GM12878 (cell line): ENCODE measurements around the gene GKAP1. TPM values are rescaled to one million over a fixed set of nuclear protein-coding genes. Genes with fewer than 3 reads are reported as not detected.

Source experiments
- ATAC-seq: fragments of 200-7000 bp; cut with Tn5 transposase; 3 replicates; pipeline ENCODE4 v1.9.1; 2020; ENCODE audit warnings: mild to moderate bottlenecking, moderate library complexity
- BruUV-seq: library from RNA; stranded (reverse); fragments of 400-500 nt; replicated peaks from 2 replicates; lab custom pipeline; 2021; lab: Mats Ljungman, UMichigan
- CTCF ChIA-PET: fragments of 300-600 bp; sonication (Branson Sonifier 250); formaldehyde crosslinking; extraction: SDS; loops from one replicate; lab custom pipeline; 2021; ENCODE audit warnings: inconsistent platforms; lab: Yijun Ruan, JAX
- POLR2A ChIA-PET: fragments of 350-600 bp; formaldehyde crosslinking; extraction: SDS; loops from one replicate; lab custom pipeline; 2021; ENCODE audit warnings: inconsistent platforms; lab: Charles Lee
- RAD21 ChIA-PET: fragments of 300-600 bp; sonication (Branson Sonifier 250); formaldehyde crosslinking; loops from one replicate; lab custom pipeline; 2023; ENCODE audit warnings: antibody characterized with exemption; ENCODE audit not compliant: unreplicated experiment; lab: Charles Lee
- SMC1A ChIA-PET: fragments of 300-600 bp; sonication (Branson Sonifier 250); formaldehyde crosslinking; loops from one replicate; lab custom pipeline; 2023; ENCODE audit not compliant: unreplicated experiment, uncharacterized antibody; lab: Charles Lee
- DNase-seq: peaks from one replicate; pipeline ENCODE4 v3.0.0-alpha.2; 2011; ENCODE audit warnings: low read depth, low spot score
- FAIRE-seq: peaks from 3 replicates; lab custom pipeline; 2011; peaks lifted over from hg19 to GRCh38; lab: Jason Lieb, UNC
- H2AFZ ChIP-seq: 2 replicates; pipeline ENCODE4 v1.6.0; 2011; ENCODE audit warnings: low read depth, low read length, control low read depth; ENCODE audit not compliant: control insufficient read depth
- H3K27ac ChIP-seq: 2 replicates; pipeline ENCODE4 v1.5.1; 2011; ENCODE audit warnings: control low read depth; ENCODE audit not compliant: control insufficient read depth, insufficient read depth
- H3K27me3 ChIP-seq, 2 experiments: replicated peaks in 1 of 2; 2 replicates each; pipeline versions ENCODE4 v1.6.0 to v1.6.1; 2011; ENCODE audit warnings: low read length in 1 of 2; ENCODE audit not compliant: control insufficient read depth in 2 of 2, insufficient read depth in 2 of 2
- H3K36me3 ChIP-seq, 2 experiments: 2 replicates each; pipeline ENCODE4 v1.5.1; 2011; ENCODE audit warnings: low read length in 1 of 2; ENCODE audit not compliant: control insufficient read depth in 2 of 2, insufficient read depth in 2 of 2
- H3K4me1 ChIP-seq: 2 replicates; pipeline ENCODE4 v1.6.1; 2011; ENCODE audit warnings: mild to moderate bottlenecking, low read length, moderate library complexity, mixed read lengths; ENCODE audit not compliant: control insufficient read depth, insufficient read depth
- H3K4me2 ChIP-seq: 2 replicates; pipeline ENCODE4 v1.6.0; 2011; ENCODE audit warnings: control low read depth; ENCODE audit not compliant: control insufficient read depth, insufficient read depth
- H3K4me3 ChIP-seq: fragments of 200-600 bp; sonication (generic); 2 replicates; pipeline ENCODE4 v1.5.1; 2016
- H3K79me2 ChIP-seq: 2 replicates; pipeline ENCODE4 v1.6.0; 2011; ENCODE audit warnings: low read length; ENCODE audit not compliant: control insufficient read depth, insufficient read depth
- H3K9ac ChIP-seq: 2 replicates; pipeline ENCODE4 v1.8.0; 2011; ENCODE audit warnings: low read length, control low read depth, mixed read lengths; ENCODE audit not compliant: control insufficient read depth, insufficient read depth
- H3K9me3 ChIP-seq: replicated peaks from 3 replicates; pipeline ENCODE4 v1.5.1; 2011; ENCODE audit warnings: mild to moderate bottlenecking, low read length; ENCODE audit not compliant: control insufficient read depth, insufficient read depth
- H4K20me1 ChIP-seq: 2 replicates; pipeline ENCODE4 v1.6.0; 2011; ENCODE audit not compliant: control insufficient read depth, insufficient read depth
- KAT2A ChIP-seq: conservative IDR thresholded peaks from 2 replicates; pipeline ENCODE4 v1.6.1; 2011; ENCODE audit warnings: low read depth, low read length; ENCODE audit not compliant: control insufficient read depth
- NFXL1 ChIP-seq: fragments of 450-650 bp; IDR thresholded peaks from 2 replicates; pipeline ENCODE4 v1.6.1; 2017; ENCODE audit warnings: antibody characterized with exemption, mild to moderate bottlenecking, borderline replicate concordance
- NFYB ChIP-seq: IDR thresholded peaks from 2 replicates; pipeline ENCODE4 v1.6.1; 2011; ENCODE audit warnings: low read depth, mild to moderate bottlenecking, low read length, improper control_type of control experiment, moderate library complexity; ENCODE audit not compliant: insufficient read depth
- RAD51 ChIP-seq: fragments of 450-650 bp; IDR thresholded peaks from 2 replicates; pipeline ENCODE4 v1.6.1; 2016; ENCODE audit warnings: moderate library complexity, mild to moderate bottlenecking, inconsistent platforms
- TAF1 ChIP-seq: IDR thresholded peaks from 2 replicates; pipeline ENCODE4 v1.6.1; 2011; ENCODE audit warnings: mild to moderate bottlenecking, low read depth, low read length, borderline replicate concordance
- TCF3 ChIP-seq: IDR thresholded peaks from 2 replicates; pipeline ENCODE4 v1.6.1; 2012; ENCODE audit warnings: low read depth, mild to moderate bottlenecking, low read length, borderline replicate concordance; ENCODE audit not compliant: insufficient read depth
- ZNF622 ChIP-seq: fragments of 450-650 bp; IDR thresholded peaks from 2 replicates; pipeline ENCODE4 v1.6.1; 2017; ENCODE audit warnings: mild to moderate bottlenecking, inconsistent platforms
- WGBS: methylation state at CpG from one replicate; pipeline ENCODE4 v1.1.6; 2016; ENCODE audit warnings: low lambda C conversion rate; ENCODE audit not compliant: insufficient replicate concordance, insufficient coverage; ENCODE audit errors: missing lambda C conversion rate; 5-methylcytosine and 5-hydroxymethylcytosine counted together
- in situ Hi-C: fragments of 300-500 bp; cut with MboI; formaldehyde crosslinking; loops from 9 replicates; pipeline ENCODE4 v1.14.3; 2018; ENCODE audit warnings: mixed read lengths
- intact Hi-C: fragments of 100-400 bp; cut with micrococcal nuclease; formaldehyde crosslinking; loops from one replicate; pipeline ENCODE4 v1.14.2; 2022; ENCODE audit not compliant: unreplicated experiment
- polyA plus RNA-seq, 11 experiments: library from polyadenylated mRNA; depleted of rRNA in 4 of 11; unstranded in 6 of 11; stranded (reverse) in 5 of 11; fragments of >200 nt; fragmentation: Nextera tagmentation in 4 of 11; fragmentation: Illumina TruSeq in 1 of 11; extraction: Ambion mirVana in 4 of 11; extraction: Trizol in 1 of 11; gene quantifications; 1 replicate in 1 of 11; 2 replicates in 10 of 11; pipeline versions ENCODE4 v1.2.1 to v1.2.3, GENCODE V29; 2011 to 2016; ENCODE audit warnings: inconsistent platforms in 2 of 11, missing spikeins in 2 of 11, low read depth in 1 of 11
- total RNA-seq, 4 experiments: library from RNA; depleted of rRNA in 3 of 4; stranded (reverse); fragments of >200 nt in 3 of 4; fragmentation: Illumina TruSeq in 1 of 4; extraction: Trizol in 1 of 4; gene quantifications; 2 replicates each; pipeline versions ENCODE4 v1.2.1 to v1.2.3, GENCODE V29; 2013 to 2021
- TF ChIP-seq, protein P1 (sequence below), 3 experiments: IDR thresholded peaks in 2 of 3; conservative IDR thresholded peaks in 1 of 3; 2 replicates each; pipeline ENCODE4 v1.5.1; 2011; ENCODE audit warnings: low read depth in 3 of 3, low read length in 3 of 3, mild to moderate bottlenecking in 3 of 3, control low read depth in 2 of 3, moderate library complexity in 2 of 3, inconsistent platforms in 1 of 3, mixed read lengths in 1 of 3; ENCODE audit not compliant: control insufficient read depth in 2 of 3, insufficient read depth in 1 of 3; ENCODE audit errors: extremely low read depth in 1 of 3

The GKAP1 gene
- total and polyA plus RNA-seq, 10 of the 15 experiments (the other 5 are each of a cell fraction or from before 2014, with no cell fraction given): 0.92 to 5.1 (median 2.7) TPM

DNA sequence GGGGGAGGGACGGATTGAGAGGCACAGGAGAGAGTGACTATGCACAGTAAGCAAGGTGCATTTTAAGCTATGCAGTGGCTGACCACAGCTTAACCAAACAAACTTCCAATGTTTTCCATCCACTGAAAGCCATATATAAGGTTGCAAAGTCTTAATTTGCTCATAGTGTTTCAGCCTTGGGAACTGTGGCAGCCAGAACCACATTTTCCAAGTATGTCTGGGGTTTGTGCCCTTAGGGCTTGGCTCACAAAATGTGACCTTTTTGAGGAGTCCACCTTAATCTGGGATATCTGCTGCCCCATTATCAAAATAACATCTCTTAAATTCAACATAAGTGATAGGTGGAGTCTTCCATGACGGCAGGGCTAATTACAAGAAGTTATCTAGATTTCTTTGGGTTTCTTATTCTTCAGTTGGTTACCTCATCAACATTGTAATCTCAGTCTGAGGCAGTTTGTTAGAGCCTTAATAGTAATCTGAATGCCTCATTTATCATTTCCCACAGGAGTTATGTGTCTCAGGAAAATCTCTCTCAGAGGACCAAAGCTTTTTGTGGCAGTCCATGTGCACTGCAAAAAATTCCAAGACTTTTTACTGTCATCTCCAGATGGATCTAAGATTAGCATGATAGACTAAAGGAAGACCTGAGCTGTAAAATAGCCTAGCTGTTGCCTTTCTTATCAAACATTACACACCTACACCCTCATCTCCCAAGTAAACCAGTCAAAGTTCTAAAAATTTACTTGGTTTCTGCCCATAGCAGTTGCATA, 94.7 kb downstream of the GKAP1 start:
- ATAC-seq: no peak
- WGBS: 10% methylated on average over 2 of the region's 2 CpGs
- no peak overlapping the region for H2AFZ ChIP-seq
- no peak overlapping the region for H3K9ac ChIP-seq
- ChIA-PET POLR2A (no interaction called here), RAD21 (no interaction called here), CTCF (no interaction called here), SMC1A (no interaction called here)
- H3K4me3 ChIP-seq: no peak overlapping the region
- DNase-seq: no peak
- intact Hi-C loops: no loop called here
- no peak overlapping the region for H3K4me2 ChIP-seq
- no peak overlapping the region for H3K27ac ChIP-seq
- no peaks in the 10 kb centered on the region for H3K27me3 ChIP-seq
- in situ Hi-C loops: no loop called here
- no peaks in the 10 kb centered on the region for H3K4me1 ChIP-seq
- H3K9me3 ChIP-seq: no peaks in the 10 kb centered on the region; the same call in 2 of the 3 replicates
- no peaks in the 10 kb centered on the region for H4K20me1 ChIP-seq
- no peaks in the 10 kb centered on the region for H3K36me3 ChIP-seq
- TF ChIP-seq NFYB (no peak), ZNF622 (no peak), RAD51 (no peak), KAT2A (no peak), NFXL1 (no peak), TAF1 (no peak), TCF3 (no peak)
- TF ChIP-seq, protein P1, sequence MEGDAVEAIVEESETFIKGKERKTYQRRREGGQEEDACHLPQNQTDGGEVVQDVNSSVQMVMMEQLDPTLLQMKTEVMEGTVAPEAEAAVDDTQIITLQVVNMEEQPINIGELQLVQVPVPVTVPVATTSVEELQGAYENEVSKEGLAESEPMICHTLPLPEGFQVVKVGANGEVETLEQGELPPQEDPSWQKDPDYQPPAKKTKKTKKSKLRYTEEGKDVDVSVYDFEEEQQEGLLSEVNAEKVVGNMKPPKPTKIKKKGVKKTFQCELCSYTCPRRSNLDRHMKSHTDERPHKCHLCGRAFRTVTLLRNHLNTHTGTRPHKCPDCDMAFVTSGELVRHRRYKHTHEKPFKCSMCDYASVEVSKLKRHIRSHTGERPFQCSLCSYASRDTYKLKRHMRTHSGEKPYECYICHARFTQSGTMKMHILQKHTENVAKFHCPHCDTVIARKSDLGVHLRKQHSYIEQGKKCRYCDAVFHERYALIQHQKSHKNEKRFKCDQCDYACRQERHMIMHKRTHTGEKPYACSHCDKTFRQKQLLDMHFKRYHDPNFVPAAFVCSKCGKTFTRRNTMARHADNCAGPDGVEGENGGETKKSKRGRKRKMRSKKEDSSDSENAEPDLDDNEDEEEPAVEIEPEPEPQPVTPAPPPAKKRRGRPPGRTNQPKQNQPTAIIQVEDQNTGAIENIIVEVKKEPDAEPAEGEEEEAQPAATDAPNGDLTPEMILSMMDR (IDR thresholded peaks at IDR 0.05 in 2 of 3, conservative IDR thresholded peaks at IDR 0.05 in 1 of 3; ENCODE audit: control insufficient read depth in 2 of 3, extremely low read depth in 1 of 3, insufficient read depth in 1 of 3, low read depth in 3 of 3, low read length in 3 of 3): no peak
- no peaks in the 10 kb centered on the region for H3K79me2 ChIP-seq
- no peak for FAIRE-seq
- BruUV-seq: no TSS peak
